ENCODE data around the gene PLPP4.

- no peak for TF ChIP-seq CTCF (IDR thresholded peaks at IDR 0.05; ENCODE audit: poor library complexity, severe bottlenecking)
- TF ChIP-seq EP300 (conservative IDR thresholded peaks at IDR 0.05; ENCODE audit: poor library complexity, severe bottlenecking): no peak
- no peak for TF ChIP-seq POLR2AphosphoS5 (IDR thresholded peaks at IDR 0.05)
- TF ChIP-seq REST (IDR thresholded peaks at IDR 0.05; ENCODE audit: borderline replicate concordance): no peak
- no peak for TF ChIP-seq MXI1 (conservative IDR thresholded peaks at IDR 0.05; ENCODE audit: poor library complexity, severe bottlenecking)
- TF ChIP-seq TAF1 (IDR thresholded peaks at IDR 0.05; ENCODE audit: low read depth): no peak
- no peak for TF ChIP-seq EZH2 (IDR thresholded peaks at IDR 0.05; ENCODE audit: borderline replicate concordance, insufficient read depth, low read length, poor library complexity, severe bottlenecking)
- no peak for TF ChIP-seq SMC3 (conservative IDR thresholded peaks at IDR 0.05; ENCODE audit: poor library complexity)
- TF ChIP-seq RAD21 (conservative IDR thresholded peaks at IDR 0.05): no peak
Measured at GRCh38 chr10:120455004-120455403, 2.0 kb upstream of the PLPP4 start.

Measured in neural cell (in vitro differentiated cells).